ENCODE results near the gene ZNF236. TPM values are rescaled to one million over a fixed set of nuclear protein-coding genes. Genes with fewer than 3 reads are reported as not detected.

The ZNF236 gene
- total and polyA plus RNA-seq, 8 donors: 1.8 to 31.7 (median 6.6) TPM

DNA sequence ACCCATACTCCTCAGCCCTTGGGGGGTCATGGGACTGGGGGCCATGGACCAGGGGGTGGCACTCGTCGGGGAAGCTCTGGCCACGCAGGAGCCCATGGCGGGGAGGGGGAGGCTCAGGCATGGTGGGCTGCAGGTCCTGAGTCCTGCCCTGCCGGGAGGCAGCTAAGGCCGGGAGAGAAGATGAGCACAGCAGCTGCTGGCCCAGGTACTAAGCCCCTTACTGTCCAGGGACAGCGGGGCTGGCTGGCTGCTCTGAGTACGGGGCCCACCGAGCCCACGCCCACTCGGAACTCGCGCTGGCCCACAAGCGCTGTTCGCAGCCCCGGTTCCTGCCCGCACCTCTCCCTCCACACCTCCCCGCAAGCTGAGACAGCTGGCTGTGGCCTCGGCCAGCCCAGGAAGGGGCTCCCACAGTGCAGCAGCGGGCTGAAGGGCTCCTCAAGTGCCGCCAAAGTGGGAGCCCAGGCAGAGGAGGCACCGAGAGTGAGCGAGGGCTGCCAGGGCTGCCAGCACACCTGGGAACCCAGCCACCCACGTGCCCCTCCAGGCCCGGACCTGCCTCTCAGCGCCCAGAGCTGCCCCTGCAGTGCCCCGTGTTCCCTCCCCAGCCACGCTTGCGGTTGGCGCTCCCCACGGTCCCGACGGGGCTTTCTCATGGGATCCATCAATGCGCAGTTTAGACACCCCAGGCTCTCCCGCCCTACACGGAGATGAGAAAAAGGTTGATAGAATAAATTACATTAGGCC is 33.6 kb upstream of the ZNF236 start:
- 90 to 98% (median 93%) methylated on average over 12 to 36 of the region's 36 CpGs for WGBS, 5 donors
- TF ChIP-seq POLR2AphosphoS5 (IDR thresholded peaks at IDR 0.05) (no peak), POLR2A (IDR thresholded peaks at IDR 0.05) (no peak), EP300 (IDR thresholded peaks at IDR 0.05) (no peak)
- TF ChIP-seq, protein P1, sequence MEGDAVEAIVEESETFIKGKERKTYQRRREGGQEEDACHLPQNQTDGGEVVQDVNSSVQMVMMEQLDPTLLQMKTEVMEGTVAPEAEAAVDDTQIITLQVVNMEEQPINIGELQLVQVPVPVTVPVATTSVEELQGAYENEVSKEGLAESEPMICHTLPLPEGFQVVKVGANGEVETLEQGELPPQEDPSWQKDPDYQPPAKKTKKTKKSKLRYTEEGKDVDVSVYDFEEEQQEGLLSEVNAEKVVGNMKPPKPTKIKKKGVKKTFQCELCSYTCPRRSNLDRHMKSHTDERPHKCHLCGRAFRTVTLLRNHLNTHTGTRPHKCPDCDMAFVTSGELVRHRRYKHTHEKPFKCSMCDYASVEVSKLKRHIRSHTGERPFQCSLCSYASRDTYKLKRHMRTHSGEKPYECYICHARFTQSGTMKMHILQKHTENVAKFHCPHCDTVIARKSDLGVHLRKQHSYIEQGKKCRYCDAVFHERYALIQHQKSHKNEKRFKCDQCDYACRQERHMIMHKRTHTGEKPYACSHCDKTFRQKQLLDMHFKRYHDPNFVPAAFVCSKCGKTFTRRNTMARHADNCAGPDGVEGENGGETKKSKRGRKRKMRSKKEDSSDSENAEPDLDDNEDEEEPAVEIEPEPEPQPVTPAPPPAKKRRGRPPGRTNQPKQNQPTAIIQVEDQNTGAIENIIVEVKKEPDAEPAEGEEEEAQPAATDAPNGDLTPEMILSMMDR (IDR thresholded peaks at IDR 0.05): no peak

DNA sequence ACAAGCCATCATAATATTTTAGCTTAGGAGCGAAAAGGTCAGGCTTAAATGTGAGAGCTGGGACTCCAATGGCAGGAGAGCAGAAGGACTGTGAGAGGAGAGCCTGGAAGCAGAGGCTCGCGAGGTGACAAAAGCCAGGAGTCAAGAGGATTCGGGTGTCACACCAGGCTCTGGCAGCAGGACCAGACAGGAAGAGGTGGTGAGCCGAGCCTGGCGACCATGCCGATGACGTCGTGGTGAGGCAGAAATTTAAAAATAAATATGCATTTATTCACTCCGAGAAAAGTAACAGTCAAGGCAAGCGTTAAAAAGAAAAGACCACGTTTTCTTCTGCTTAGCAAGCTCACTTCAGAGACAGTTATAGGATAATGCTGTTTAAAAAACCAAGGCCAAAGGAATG is 31.3 kb upstream of the ZNF236 start:
- Histone ChIP-seq H3K9me3 (peaks cover 0 to 21% (median 13%) of the 10 kb centered on the region in 4 donors), H3K27ac (no peak overlapping the region), H3K27me3 (peaks cover 0 to 10% (median 0%) of the 10 kb centered on the region in 3 donors), H3K36me3 (no peaks in the 10 kb centered on the region), H3K4me3 (no peak overlapping the region), H3K4me1 (no peaks in the 10 kb centered on the region)
- intact Hi-C loops (cut with DNase I; ENCODE audit: low total_unique reads): loop anchor here (10.0 kb wide), 1 partner anchor 194 kb away; no protein-coding TSS in a partner anchor
- DNase-seq: no peak
- 91 to 94% (median 93%) methylated on average over 12 of the region's 12 CpGs for WGBS, 5 donors
- TF ChIP-seq EP300 (IDR thresholded peaks at IDR 0.05): no peak
- TF ChIP-seq POLR2A (IDR thresholded peaks at IDR 0.05): no peak
- TF ChIP-seq POLR2AphosphoS5 (IDR thresholded peaks at IDR 0.05): no peak
- TF ChIP-seq, protein P1 (IDR thresholded peaks at IDR 0.05): no peak

More for the DNA sequence above, 33.6 kb upstream of the ZNF236 start:
- intact Hi-C loops (cut with DNase I; ENCODE audit: low total_unique reads): no loop called here
- H3K27me3 ChIP-seq: peaks cover 0 to 10% (median 0%) of the 10 kb centered on the region in 3 donors
- H3K27ac ChIP-seq: no peak overlapping the region
- H3K4me3 ChIP-seq: no peak overlapping the region
- no peaks in the 10 kb centered on the region for H3K36me3 ChIP-seq
- no peaks in the 10 kb centered on the region for H3K4me1 ChIP-seq
- peaks cover 0 to 18% (median 10%) of the 10 kb centered on the region in 4 donors for H3K9me3 ChIP-seq
- no peak for DNase-seq

DNA sequence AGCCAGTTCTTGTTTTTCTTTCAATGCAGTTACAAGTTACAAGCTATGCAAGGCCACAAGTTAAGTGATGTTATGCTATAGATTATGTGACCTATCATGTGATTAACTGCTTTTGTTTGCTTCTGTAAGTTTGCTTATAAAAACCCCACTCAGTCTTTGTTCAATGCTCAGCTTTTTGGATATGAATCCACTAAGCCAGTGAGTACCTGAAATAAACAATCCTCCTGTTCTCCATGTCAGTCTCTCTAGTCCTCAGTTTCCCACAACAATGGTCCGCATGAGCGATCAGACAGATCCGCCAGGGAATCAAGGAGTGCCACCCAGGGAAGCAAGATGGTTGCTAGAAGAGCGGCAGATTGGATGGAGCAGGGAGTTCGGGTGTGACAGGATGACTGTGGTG is 30.7 kb upstream of the ZNF236 start:
- H3K27me3 ChIP-seq: peaks cover 0 to 10% (median 0%) of the 10 kb centered on the region in 3 donors
- WGBS, 5 donors: 79 to 99% (median 87%) methylated on average over 5 of the region's 5 CpGs
- no peak overlapping the region for H3K27ac ChIP-seq
- TF ChIP-seq POLR2A (IDR thresholded peaks at IDR 0.05): no peak
- TF ChIP-seq EP300 (IDR thresholded peaks at IDR 0.05): no peak
- TF ChIP-seq POLR2AphosphoS5 (IDR thresholded peaks at IDR 0.05): no peak
- TF ChIP-seq, protein P1 (IDR thresholded peaks at IDR 0.05): no peak
- no peaks in the 10 kb centered on the region for H3K36me3 ChIP-seq
- H3K4me3 ChIP-seq: no peak overlapping the region
- H3K9me3 ChIP-seq: peaks cover 0 to 26% (median 15%) of the 10 kb centered on the region in 4 donors
- no peaks in the 10 kb centered on the region for H3K4me1 ChIP-seq
- no peak for DNase-seq
- intact Hi-C loops (cut with DNase I; ENCODE audit: low total_unique reads): loop anchor here (10.0 kb wide), 1 partner anchor 193 kb away; no protein-coding TSS in a partner anchor

DNA sequence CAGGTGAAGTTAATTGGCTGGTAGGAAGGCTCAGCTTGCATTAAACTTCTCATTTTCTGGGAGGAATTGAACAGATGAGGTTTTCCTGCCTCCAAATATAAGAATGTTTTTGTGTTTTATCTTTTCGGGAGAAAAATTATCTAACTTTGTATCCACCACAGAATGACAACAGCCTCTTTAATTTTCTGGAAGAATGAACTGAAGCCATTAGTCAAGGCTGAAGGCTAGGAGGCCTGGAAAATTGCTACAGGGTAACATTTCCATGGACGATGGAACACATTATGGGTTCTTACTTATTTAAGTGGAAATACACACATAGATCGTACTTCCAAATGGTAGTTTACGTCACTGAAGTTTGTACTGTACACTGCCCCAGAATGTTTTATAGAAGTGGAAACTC is 28.0 kb upstream of the ZNF236 start:
- DNase-seq: no peak
- Histone ChIP-seq H3K36me3 (no peaks in the 10 kb centered on the region), H3K4me1 (no peaks in the 10 kb centered on the region), H3K9me3 (peaks cover 0 to 26% (median 15%) of the 10 kb centered on the region in 4 donors), H3K27ac (no peak overlapping the region), H3K27me3 (no peaks in the 10 kb centered on the region), H3K4me3 (no peak overlapping the region)
- TF ChIP-seq EP300 (IDR thresholded peaks at IDR 0.05) (no peak), POLR2A (IDR thresholded peaks at IDR 0.05) (no peak), POLR2AphosphoS5 (IDR thresholded peaks at IDR 0.05) (no peak)
- TF ChIP-seq, protein P1 (IDR thresholded peaks at IDR 0.05): no peak
- intact Hi-C loops (cut with DNase I; ENCODE audit: low total_unique reads): loop anchor here (10.0 kb wide), 1 partner anchor 190 kb away; no protein-coding TSS in a partner anchor
- 79 to 87% (median 81%) methylated on average over 4 of the region's 4 CpGs for WGBS, 5 donors

Measured in stomach (tissue), 9 donors.